Ishikawa (cell line): ENCODE measurements around the gene CERS5.

Experiments used
- CEBPB ChIP-seq: IDR thresholded peaks from 2 replicates; pipeline ENCODE4 v1.6.1; 2012
- CREB1 ChIP-seq: IDR thresholded peaks from 2 replicates; pipeline ENCODE4 v1.6.1; 2012; ENCODE audit warnings: low read depth
- EGR1 ChIP-seq: IDR thresholded peaks from 2 replicates; pipeline ENCODE4 v1.6.1; 2012
- EP300 ChIP-seq: IDR thresholded peaks from 2 replicates; pipeline ENCODE4 v1.6.1; 2012; ENCODE audit warnings: borderline replicate concordance
- FOXM1 ChIP-seq: IDR thresholded peaks from 2 replicates; pipeline ENCODE4 v1.6.1; 2012; ENCODE audit warnings: low read depth, borderline replicate concordance
- NFIC ChIP-seq: IDR thresholded peaks from 2 replicates; pipeline ENCODE4 v1.6.1; 2012
- TAF1 ChIP-seq: IDR thresholded peaks from 2 replicates; pipeline ENCODE4 v1.6.1; 2012; ENCODE audit warnings: low read depth, mild to moderate bottlenecking
- TCF12 ChIP-seq: IDR thresholded peaks from 2 replicates; pipeline ENCODE4 v1.6.1; 2012; ENCODE audit warnings: low read depth
- TEAD4 ChIP-seq: IDR thresholded peaks from 2 replicates; pipeline ENCODE4 v1.6.1; 2012
- YY1 ChIP-seq: IDR thresholded peaks from 2 replicates; pipeline ENCODE4 v1.6.1; 2012; ENCODE audit warnings: low read depth
- ZBTB7A ChIP-seq: IDR thresholded peaks from 2 replicates; pipeline ENCODE4 v1.6.1; 2012; ENCODE audit warnings: low read depth
- TF ChIP-seq, protein P1 (sequence below): IDR thresholded peaks from 2 replicates; pipeline ENCODE4 v1.6.1; 2012
- TF ChIP-seq, protein P2 (sequence below): IDR thresholded peaks from 2 replicates; pipeline ENCODE4 v1.6.1; 2012; ENCODE audit warnings: low read depth, mild to moderate bottlenecking
- TF ChIP-seq, protein P3 (sequence below): IDR thresholded peaks from 2 replicates; pipeline ENCODE4 v1.6.1; 2012

The CERS5 gene

DNA sequence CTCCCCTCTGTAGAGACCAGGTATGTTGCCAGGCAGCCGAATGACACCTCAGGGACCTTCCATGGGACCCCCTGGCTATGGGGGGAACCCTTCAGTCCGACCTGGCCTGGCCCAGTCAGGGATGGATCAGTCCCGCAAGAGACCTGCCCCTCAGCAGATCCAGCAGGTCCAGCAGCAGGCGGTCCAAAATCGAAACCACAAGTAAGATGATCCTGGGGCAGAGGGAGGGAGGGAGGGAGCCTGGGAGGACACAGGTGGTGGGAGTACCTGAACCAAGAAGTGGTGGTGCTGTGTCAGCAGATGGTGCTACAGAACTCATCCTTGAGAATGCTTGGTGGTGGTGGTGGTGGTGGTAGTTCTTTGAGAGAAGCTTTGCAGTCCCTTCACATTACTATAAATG, 81.0 kb downstream of the CERS5 start:
- TF ChIP-seq TAF1: no peak
- no peak for TF ChIP-seq TCF12
- TF ChIP-seq, protein P1, sequence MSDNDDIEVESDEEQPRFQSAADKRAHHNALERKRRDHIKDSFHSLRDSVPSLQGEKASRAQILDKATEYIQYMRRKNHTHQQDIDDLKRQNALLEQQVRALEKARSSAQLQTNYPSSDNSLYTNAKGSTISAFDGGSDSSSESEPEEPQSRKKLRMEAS: no peak
- TF ChIP-seq CEBPB: no peak
- TF ChIP-seq YY1: no peak
- TF ChIP-seq, protein P2, sequence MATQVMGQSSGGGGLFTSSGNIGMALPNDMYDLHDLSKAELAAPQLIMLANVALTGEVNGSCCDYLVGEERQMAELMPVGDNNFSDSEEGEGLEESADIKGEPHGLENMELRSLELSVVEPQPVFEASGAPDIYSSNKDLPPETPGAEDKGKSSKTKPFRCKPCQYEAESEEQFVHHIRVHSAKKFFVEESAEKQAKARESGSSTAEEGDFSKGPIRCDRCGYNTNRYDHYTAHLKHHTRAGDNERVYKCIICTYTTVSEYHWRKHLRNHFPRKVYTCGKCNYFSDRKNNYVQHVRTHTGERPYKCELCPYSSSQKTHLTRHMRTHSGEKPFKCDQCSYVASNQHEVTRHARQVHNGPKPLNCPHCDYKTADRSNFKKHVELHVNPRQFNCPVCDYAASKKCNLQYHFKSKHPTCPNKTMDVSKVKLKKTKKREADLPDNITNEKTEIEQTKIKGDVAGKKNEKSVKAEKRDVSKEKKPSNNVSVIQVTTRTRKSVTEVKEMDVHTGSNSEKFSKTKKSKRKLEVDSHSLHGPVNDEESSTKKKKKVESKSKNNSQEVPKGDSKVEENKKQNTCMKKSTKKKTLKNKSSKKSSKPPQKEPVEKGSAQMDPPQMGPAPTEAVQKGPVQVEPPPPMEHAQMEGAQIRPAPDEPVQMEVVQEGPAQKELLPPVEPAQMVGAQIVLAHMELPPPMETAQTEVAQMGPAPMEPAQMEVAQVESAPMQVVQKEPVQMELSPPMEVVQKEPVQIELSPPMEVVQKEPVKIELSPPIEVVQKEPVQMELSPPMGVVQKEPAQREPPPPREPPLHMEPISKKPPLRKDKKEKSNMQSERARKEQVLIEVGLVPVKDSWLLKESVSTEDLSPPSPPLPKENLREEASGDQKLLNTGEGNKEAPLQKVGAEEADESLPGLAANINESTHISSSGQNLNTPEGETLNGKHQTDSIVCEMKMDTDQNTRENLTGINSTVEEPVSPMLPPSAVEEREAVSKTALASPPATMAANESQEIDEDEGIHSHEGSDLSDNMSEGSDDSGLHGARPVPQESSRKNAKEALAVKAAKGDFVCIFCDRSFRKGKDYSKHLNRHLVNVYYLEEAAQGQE: no peak

DNA sequence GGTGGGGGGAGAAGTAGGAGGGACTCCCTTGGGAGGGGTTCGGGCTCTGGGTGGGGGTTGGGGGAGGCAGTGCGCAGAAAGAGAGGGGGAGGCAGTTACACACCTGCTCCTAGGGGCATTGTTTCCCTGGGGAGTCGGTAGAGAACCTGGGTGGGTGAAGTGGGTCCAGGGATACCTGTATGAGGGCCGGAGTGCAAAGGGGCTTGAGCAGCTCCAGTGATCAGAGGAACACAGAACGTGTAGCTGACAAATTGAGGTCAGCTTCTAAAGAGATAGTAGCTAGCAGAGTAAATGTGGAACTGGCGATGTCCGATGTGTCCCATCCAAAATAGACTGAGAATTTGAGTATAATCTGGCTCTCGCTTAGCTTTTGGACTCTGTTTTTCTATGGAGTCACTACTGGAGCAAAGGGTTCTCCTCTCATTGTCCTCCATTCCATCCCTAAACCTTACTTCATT, 81.5 kb downstream of the CERS5 start:
- no peak for TF ChIP-seq TAF1

DNA sequence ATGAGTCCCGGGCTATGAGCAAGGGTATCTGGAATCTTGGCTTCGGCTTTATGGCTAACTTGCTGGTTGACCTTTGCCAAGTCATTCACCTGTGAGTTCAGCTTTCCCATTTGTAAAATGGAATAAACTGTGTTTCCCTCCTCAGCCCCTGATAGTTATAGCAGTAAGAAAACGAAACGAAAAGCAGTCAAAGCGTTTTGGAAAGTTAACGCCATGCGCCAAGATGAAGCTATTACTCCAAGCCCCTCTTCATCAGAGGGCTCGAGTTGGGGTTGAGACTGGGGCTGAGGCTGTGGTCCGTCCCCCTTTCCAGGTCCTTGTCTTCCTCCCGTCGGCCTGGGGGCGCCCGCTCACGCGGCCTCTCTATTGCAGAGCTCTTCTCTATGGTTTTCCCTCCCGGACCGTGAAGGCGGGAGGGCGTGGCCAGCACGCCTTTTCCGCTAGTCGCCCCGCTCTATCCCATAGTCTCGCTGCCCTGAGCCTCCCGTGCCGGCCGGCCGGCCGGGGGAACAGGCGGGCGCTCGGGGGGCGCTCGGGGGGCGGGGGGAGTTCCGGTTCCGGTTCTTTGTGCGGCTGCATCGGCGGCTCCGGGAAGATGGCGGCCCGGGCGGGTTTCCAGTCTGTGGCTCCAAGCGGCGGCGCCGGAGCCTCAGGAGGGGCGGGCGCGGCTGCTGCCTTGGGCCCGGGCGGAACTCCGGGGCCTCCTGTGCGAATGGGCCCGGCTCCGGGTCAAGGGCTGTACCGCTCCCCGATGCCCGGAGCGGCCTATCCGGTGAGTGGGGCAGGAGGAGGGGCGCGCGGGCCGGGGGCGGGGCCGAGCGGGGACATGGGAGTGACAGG, 82.2 kb downstream of the CERS5 start, which contains the start of gene SMARCD1:
SMARCD1 (plus strand) TSS at position 568 of the 840 bp plus-strand sequence; CDS start at position 596, 28 bp downstream.
- peak; percentile 69; the same call in 1 of the 2 replicates for TF ChIP-seq TAF1
- TF ChIP-seq YY1: peak; percentile 85
- 0 out of 2 replicates have a peak, but pooled peaks have one; percentile 8 for TF ChIP-seq NFIC
- TF ChIP-seq TCF12: peak; percentile 38
- no peak for TF ChIP-seq EGR1
- peak; percentile 76 for TF ChIP-seq ZBTB7A
- TF ChIP-seq, protein P1: peak; percentile 79
- TF ChIP-seq CEBPB: no peak
- TF ChIP-seq, protein P3, sequence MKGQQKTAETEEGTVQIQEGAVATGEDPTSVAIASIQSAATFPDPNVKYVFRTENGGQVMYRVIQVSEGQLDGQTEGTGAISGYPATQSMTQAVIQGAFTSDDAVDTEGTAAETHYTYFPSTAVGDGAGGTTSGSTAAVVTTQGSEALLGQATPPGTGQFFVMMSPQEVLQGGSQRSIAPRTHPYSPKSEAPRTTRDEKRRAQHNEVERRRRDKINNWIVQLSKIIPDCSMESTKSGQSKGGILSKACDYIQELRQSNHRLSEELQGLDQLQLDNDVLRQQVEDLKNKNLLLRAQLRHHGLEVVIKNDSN: no peak
- TF ChIP-seq CREB1: no peak

DNA sequence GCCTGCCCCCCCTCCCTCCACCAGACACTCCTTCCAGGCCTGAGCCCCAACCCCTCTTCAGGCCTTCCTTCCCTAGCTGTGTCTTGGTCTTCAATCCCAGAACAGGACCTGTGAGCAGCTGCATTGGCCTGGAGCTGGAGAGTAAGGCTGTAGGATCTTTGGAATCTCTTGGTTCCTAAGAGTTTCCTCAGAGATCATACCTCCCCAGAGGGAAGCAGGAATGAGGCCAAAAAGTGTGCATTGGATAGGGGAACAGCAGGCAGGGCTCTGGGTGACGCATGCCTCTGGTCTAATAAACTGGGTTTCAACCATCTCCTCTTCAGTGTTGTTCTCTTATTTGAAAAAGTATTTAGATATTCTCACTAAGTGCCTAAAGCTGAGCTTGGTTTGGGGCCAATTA, 83.9 kb downstream of the CERS5 start:
- TF ChIP-seq TEAD4: no peak

DNA sequence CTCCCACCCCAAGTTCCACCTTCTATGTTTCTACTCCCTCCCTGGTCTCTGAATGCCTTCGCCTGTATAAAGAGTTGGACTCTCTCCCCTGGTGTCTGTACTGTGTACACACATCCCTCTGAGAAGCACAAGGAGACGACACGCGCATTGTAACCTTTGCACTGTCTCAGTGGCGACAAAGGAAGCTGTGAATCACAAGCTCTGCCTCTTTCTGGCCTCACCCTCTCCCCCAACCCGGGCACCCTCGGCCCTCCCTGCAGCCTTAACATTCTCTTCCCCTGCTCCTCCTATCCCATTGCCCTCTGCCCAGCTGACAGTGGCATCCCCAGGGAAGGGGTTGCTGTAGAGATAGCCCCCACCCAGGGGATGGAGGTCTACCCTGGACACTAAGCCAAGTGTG, 84.5 kb downstream of the CERS5 start:
- TF ChIP-seq EGR1: no peak
- TF ChIP-seq TEAD4: no peak
- TF ChIP-seq YY1: no peak
- TF ChIP-seq, protein P3: no peak
- TF ChIP-seq TCF12: no peak
- TF ChIP-seq, protein P2: no peak
- no peak for TF ChIP-seq FOXM1
- TF ChIP-seq EP300: no peak
- no peak for TF ChIP-seq ZBTB7A
- no peak for TF ChIP-seq TAF1
- no peak for TF ChIP-seq CREB1

DNA sequence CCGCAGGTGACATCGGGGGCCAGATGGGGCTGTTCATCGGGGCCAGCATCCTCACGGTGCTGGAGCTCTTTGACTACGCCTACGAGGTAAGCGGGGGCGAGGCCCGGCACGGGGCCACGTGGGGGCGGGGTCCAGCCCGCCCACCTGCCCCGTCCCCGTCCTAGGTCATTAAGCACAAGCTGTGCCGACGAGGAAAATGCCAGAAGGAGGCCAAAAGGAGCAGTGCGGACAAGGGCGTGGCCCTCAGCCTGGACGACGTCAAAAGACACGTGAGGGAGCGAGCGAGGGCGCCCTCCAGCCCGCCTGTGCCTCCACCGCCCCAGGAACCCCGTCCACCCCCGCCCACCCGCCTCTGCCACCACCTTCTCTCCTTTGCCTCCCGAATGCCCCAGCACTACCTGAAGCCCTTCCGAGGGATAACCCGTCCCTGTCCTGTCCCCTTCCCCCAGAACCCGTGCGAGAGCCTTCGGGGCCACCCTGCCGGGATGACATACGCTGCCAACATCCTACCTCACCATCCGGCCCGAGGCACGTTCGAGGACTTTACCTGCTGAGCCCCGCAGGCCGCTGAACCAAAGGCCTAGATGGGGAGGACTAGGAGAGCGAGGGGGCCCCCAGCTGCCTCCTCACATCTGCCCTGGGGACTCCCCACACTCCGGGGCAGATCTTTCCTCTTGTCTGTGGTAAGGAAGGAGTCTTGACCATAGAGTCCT, 85.9 kb downstream of the CERS5 start:
- TF ChIP-seq, protein P3: 0 out of 2 replicates have a peak, but pooled peaks have one; percentile 4
- TF ChIP-seq EGR1: peak; percentile 34; the same call in 1 of the 2 replicates
- TF ChIP-seq FOXM1: no peak
- no peak for TF ChIP-seq CEBPB
